UCSD-AML1 (cell line): ENCODE data around the gene MAP1LC3A.

Experiments used
- DNase-seq: peaks from one replicate; lab custom pipeline; 2025; ENCODE audit not compliant: unreplicated experiment; lab: John Stamatoyannopoulos, UW

The MAP1LC3A gene

DNA sequence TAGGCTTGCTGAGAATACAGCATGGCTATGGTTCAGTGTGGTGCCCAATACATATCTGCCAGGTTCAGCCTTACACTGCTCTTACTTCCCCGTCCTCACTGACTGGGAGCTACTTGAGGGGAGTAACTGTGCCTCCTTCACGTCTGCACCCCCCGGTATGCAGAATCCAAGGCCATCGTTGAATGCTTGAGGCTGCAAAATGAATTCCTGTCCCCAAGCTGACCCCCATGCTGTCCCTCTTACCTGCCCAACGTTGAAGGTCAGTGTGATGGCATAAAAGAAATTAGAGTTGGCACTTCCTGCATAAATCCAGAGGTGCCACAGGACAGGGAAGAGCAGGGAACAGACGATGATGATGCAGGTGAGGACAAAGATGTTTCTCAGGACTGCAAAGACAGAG lies 16.3 kb downstream of the MAP1LC3A start:
- DNase-seq, result no peak

DNA sequence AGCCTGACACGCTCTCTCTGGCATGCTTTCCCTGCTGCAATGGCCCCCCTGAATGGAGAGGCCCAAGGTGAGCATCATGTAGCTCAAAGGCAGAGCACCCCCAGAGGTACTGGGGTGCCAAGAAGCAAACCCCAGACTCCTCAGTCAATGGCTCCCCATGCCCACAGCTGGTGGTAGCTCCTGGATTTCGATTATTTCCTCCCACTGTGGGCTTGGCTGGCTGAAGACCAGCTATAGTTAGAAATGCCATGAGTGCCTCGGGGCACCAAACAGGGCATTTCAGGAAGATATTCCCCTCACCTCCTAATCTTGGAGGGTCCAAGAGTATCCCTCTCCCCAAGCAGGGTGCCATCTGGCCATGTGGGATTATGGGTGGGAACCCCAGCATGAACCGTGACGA lies 16.8 kb downstream of the MAP1LC3A start:
- no peak for DNase-seq

- DNase-seq, result no peak
These were observed 17.2 kb downstream of the MAP1LC3A start for GRCh38 chr20:34575756-34576155.

GRCh38 chr20:34577061-34577460 lies 18.5 kb downstream of the MAP1LC3A start:
- no peak for DNase-seq

GRCh38 chr20:34578025-34578424 lies 19.5 kb downstream of the MAP1LC3A start:
- no peak for DNase-seq

- no peak for DNase-seq
These were observed 20.0 kb downstream of the MAP1LC3A start for GRCh38 chr20:34578521-34578920.

DNA sequence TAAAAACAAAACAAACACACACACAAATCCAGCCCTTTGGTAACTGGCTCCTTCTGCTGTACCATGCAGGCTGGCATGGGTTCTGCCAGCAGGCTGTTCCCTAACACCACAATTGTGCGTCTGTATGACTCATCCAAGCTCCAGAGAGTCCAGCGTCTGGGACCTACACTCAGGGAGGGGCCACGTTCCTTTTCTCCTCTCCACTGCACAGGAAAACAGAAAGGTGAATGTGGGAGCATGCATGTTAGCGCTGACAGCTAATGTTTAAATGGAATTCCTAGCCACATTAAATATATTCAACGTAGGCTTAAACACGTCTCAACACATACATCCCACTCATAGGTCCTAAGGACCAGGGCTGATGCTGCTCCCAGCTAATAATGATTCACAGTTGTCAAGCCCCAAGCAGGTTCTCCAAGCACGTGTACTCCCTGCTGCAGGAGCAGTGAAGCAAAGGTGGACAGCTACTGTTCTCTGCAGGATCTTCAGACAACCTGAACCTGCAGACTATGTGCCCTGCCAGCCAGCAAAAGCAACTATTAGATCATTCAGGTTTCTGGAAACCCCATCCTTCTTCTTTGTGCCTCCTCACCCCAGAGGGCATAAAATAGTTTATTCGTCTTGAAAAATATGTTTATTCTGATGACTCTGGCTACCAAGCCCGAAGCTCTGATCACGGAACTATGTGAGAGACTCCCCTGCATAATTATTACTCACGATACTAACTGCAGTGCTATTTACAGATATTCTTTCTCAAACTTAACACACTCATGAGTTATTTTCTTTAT lies 20.9 kb downstream of the MAP1LC3A start:
- no peak for DNase-seq

GRCh38 chr20:34579979-34580940 lies 21.7 kb downstream of the MAP1LC3A start:
- no peak for DNase-seq

- peak; percentile 29 for DNase-seq
These were observed 23.0 kb downstream of the MAP1LC3A start for GRCh38 chr20:34581341-34582184.

DNA sequence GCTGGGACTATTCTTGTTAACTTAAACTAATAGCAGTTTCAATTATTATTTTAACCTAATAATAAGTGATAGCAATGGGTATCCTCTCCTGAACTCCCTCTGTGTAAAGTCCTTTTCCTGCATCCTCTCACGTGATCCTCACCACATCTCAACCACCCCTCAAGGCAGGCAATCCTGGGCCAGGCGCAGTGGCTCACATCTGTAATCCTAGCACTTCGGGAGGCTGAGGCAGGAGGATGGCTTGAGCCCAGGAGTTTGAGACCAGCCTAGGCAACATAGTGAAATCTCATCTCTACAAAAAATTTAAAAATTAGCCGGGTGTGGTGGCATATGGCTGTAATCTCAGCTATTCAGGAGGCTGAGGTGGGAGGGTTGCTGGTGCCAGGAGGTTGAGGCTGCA lies 23.7 kb downstream of the MAP1LC3A start:
- DNase-seq, result no peak

DNA sequence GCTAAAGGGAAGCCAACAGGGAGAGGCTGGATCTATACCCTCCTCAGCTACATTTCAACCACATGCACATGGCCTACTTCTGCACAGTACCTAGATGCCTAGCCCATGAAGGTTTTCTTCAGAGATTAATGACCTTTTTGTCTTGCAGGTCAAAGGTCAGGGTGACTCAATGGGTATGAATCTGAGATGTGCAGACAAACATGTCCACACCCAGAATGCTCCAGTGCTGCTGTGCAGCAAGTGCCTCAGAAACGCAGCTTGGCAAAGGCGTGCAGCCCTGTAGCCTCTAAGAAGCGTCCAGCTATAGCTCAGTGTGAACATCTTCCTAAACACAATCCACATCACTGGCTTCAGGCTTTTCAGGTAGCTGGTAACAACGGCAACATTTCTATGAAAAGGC lies 24.4 kb downstream of the MAP1LC3A start:
- no peak for DNase-seq

GRCh38 chr20:34583544-34583943 lies 25.0 kb downstream of the MAP1LC3A start:
- DNase-seq, result no peak

DNA sequence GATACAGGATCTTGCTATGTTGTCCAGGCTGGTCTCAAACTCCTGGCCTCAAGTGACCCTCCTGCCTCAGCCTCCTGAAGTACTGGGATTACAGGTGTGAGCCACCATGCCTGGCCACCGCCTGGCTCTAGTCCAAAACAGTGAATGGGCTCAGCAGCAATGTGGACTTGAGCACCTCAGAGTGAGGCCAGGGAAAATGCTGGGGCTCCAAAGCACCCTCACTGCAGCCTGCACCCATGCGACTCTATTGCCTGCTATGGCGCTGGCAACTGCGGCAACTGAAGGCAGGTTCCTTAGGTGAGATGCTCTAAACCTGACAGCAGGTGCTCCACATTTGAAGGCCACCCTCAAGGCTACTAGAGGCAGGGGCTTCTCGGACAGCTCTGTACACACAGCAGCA lies 26.5 kb downstream of the MAP1LC3A start:
- no peak for DNase-seq

DNA sequence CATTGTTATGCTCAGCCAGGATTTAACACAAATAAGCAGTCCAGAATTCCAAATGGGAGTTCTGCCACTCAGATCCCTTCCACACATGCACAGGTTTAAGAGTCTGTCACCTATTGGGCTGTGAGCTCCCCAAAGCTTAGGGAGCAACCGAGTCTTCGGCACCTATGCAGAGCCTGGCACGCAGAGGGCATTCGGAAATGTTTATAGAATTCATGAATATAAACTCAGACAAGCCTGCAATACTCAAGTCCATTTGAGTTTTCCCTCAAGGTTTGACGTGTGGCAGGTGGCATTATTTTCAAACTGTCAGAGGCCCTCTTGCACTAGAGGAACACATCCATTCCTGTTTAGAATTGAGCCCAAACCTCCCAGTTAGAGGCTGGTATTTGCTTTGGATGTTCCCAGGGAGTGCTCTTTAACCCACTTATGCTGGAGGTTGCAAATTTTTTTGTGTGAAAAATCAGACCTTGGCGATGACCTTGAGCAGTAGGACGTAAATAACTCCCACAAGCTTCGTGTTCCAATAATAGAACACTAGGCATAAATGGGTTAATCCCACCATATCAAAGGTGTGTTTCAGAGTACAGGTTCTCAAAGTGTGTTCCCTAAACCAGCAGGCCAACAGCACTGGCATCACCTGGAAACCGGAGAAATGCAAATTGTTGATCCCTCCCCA lies 28.1 kb downstream of the MAP1LC3A start:
- DNase-seq, result no peak

- no peak for DNase-seq
These were observed 37.1 kb downstream of the MAP1LC3A start for GRCh38 chr20:34595377-34596184.

GRCh38 chr20:34600892-34601653 lies 42.6 kb downstream of the MAP1LC3A start:
- DNase-seq, result no peak

DNA sequence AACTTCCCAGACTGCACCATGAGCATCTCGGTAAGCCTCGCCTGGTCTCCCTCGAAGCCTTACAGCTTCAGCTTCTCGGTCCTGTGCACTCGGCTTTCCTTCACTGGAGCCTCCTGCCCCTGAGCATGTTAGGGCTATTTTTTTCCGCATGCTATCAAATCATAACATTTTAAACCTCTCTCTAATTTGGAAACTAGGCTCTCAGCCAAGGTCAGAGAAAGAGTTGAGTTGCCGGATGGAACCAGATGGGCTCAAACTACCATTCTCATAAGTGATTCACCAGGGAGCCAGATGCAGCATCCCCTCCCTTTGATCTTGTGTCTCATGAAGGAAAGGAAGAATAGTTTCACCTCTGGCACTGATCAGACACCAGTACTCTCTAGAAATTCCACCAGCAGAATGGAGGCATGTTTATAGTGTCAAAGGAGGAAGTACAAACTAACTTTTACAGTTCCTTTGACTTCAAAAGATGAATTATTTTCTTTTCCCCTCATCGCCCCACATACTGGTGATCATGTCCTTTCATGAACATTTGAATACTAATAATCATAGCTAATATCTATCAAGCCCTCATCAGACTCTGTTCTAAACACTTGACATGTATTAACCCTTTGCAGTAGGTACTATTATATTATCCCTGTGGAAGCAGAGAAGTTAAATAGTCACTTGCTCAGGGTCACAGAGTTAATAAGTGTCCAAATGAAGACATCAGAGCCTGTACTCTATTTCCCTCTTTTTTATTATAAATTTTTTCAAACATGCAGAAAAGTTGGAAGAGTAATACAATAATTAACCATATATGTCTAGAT lies 46.7 kb downstream of the MAP1LC3A start:
- DNase-seq, result no peak

DNA sequence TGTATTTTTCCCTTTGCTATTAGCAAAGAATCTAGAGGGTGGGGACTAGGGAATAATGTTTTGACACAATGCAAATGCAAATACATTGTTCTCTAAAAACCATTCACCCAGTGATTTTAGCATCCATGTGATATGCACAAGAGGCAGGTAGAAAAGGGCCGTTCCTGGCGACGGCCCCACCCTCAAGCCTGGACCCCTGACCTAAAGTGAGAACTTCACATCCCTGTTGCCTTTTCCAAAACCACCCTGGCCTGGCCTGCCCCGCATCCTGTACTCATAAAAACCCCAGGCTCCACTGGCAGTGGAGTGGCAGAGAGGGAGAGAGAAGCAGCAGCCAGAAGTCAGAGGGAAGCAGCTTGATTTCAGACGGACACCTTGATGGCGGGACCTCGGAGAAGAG lies 48.5 kb downstream of the MAP1LC3A start:
- no peak for DNase-seq
